ENCODE measurements around the gene CCDC70.

- no peak for TF ChIP-seq GATA2 (IDR thresholded peaks at IDR 0.05; ENCODE audit: low read depth, low read length)
- no peak for TF ChIP-seq GATA3 (IDR thresholded peaks at IDR 0.05; ENCODE audit: low read depth, low read length)
Observed at GRCh38 chr13:51885651-51886050, 23.9 kb downstream of the CCDC70 start.

Measured in SH-SY5Y (cell line).